Measurements from ENCODE around the gene TBL1X.

The TBL1X gene

GRCh38 chrX:9656277-9656676 is 191.4 kb downstream of the TBL1X start:
- TF ChIP-seq CTCF (IDR thresholded peaks at IDR 0.05; ENCODE audit: low read depth, low read length), result no peak
- in situ Hi-C loops (cut with HindIII; ENCODE audit: low sequenced_read_pairs), result no loop called here
- H3K4me3 ChIP-seq (ENCODE audit: low read depth, low read length), result no peak overlapping the region
- DNase-seq (ENCODE audit: low read depth, low spot score), result peak; percentile 59

DNA sequence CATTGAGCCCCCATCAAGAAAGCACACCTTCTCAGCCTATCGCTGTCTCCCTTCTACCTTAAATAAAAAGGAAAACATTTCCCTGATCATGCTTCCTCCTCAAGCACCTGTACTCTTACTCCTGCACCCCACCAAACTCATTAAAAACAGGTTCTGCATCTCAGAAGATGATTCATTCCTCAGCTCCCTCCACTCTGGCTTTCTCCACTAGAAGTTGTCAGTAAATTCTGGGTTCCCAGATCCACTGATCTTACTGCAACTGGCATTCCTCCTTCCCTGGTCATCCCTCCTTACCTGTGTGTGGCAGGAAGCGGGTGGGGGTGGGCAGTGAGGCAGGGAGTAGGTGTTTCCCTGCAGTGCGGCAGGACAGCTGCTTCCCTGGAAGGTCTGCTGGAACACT is 192.0 kb downstream of the TBL1X start:
- in situ Hi-C loops (cut with HindIII; ENCODE audit: low sequenced_read_pairs), result no loop called here
- DNase-seq (ENCODE audit: low read depth, low spot score), result no peak
- no peak for TF ChIP-seq CTCF (IDR thresholded peaks at IDR 0.05; ENCODE audit: low read depth, low read length)

GRCh38 chrX:9657590-9658256 is 192.9 kb downstream of the TBL1X start:
- H3K4me3 ChIP-seq (ENCODE audit: low read depth, low read length), result no peak overlapping the region
- TF ChIP-seq CTCF (IDR thresholded peaks at IDR 0.05; ENCODE audit: low read depth, low read length), result no peak
- DNase-seq (ENCODE audit: low read depth, low spot score), result no peak
- in situ Hi-C loops (cut with HindIII; ENCODE audit: low sequenced_read_pairs), result no loop called here

More for the DNA sequence above, 192.0 kb downstream of the TBL1X start:
- no peak overlapping the region for H3K4me3 ChIP-seq (ENCODE audit: low read depth, low read length)

DNA sequence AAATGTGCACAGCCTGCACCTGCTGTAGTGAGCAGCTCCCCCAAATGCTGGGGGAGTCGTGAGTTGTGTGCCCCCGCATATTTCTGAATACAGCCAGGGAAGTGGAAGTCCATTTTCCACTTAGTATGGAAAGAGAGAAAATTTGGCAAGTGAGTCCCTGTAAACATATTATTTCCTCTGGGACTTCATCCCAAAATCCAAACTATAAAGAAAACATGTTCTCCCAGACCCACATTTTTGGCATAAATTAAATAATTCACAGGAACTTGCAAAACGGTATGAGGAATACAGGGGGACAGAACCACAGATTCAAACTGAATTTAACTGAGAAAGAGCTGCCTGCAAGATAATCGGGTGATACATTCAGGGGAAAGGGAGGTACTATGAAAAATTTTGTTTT is 193.6 kb downstream of the TBL1X start:
- no peak for DNase-seq (ENCODE audit: low read depth, low spot score)
- TF ChIP-seq CTCF (IDR thresholded peaks at IDR 0.05; ENCODE audit: low read depth, low read length), result no peak
- no peak overlapping the region for H3K4me3 ChIP-seq (ENCODE audit: low read depth, low read length)
- in situ Hi-C loops (cut with HindIII; ENCODE audit: low sequenced_read_pairs), result no loop called here

- no peak for TF ChIP-seq CTCF (IDR thresholded peaks at IDR 0.05; ENCODE audit: low read depth, low read length)
- in situ Hi-C loops (cut with HindIII; ENCODE audit: low sequenced_read_pairs), result no loop called here
- no peak overlapping the region for H3K4me3 ChIP-seq (ENCODE audit: low read depth, low read length)
- peak; percentile 35 for DNase-seq (ENCODE audit: low read depth, low spot score)
Observed at GRCh38 chrX:9659571-9660195, 194.8 kb downstream of the TBL1X start.

DNA sequence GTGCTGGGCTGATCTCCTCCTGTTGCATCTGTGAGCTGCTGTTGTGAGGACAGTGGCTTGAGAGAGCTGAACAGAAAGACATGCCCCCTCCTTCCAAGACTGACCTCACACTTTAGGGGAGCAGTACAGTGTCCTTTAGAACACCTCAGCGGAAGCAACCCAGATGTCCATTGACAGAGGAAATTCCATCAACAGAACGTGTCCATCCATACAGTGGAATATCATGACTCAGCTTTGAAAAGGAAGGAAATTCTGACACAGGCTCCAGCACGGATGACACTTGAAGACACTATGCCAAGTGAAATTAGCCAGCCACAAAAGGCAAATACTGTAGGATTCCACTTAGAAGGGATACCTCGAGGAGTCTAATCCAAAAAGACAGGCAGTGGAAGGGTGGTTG is 197.3 kb downstream of the TBL1X start:
- no peak for TF ChIP-seq CTCF (IDR thresholded peaks at IDR 0.05; ENCODE audit: low read depth, low read length)
- H3K4me3 ChIP-seq (ENCODE audit: low read depth, low read length), result no peak overlapping the region
- in situ Hi-C loops (cut with HindIII; ENCODE audit: low sequenced_read_pairs), result no loop called here
- DNase-seq (ENCODE audit: low read depth, low spot score), result peak; percentile 53

Data from astrocyte of the spinal cord (primary cell).